Measurements from ENCODE around the gene PTGR3.

The PTGR3 gene

DNA sequence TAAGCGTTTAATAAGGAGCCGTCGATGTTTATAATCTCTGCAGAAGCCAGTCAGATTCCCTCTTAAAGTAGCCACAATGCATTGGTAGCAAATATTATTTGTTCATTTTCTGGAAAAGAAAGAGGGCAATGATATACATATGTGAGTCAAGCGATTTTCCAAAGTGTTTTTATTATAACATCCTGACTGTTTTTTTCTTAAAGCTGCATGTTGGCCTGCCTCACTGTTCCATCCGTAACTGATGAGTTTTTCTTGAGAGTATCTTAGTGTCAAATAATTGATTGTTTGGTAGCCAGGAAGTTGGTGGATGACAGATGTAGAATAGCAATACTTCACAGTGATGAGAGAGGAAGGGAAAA, 5.4 kb upstream of the PTGR3 start:
- no peak for DNase-seq

GRCh38 chr18:75213611-75214331, 4.8 kb upstream of the PTGR3 start:
- DNase-seq, result no peak

DNA sequence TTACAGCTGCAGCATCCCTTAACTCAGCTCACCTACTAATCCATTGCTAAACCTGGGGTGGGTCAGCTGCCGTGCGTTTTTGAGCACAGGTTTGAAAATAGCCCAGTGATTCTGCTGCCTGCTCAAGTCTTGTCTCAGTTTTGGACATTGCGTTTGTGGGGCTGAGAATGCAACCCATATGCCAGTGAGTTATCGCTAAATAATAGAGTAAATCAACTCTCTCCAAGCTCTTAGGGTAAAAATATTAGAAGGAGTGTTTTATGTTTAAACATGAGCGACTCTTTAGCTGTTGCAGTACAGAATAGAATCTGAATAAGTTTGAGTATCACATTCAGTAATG, 3.8 kb upstream of the PTGR3 start:
- no peak for DNase-seq

- no peak for DNase-seq
Observed at GRCh38 chr18:75211953-75212750, 3.2 kb upstream of the PTGR3 start.

DNA sequence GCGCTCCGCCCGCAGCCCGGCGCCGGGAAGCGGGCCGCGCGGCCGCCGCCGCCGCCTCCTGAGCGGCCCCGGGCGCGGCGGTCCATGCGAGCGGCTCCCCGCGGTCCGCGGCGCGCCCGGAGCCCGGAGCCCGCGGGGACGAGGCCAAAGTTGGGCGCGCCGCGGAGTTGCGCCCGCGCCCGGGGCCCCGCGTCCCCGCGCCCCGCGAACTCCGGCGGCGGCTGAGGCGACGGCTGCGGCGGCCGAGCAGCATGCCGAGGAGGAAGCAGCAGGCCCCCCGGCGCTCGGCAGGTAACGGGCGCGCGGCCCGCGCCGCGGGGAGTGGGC, 2.6 kb upstream of the PTGR3 start:
- DNase-seq, result no peak

DNA sequence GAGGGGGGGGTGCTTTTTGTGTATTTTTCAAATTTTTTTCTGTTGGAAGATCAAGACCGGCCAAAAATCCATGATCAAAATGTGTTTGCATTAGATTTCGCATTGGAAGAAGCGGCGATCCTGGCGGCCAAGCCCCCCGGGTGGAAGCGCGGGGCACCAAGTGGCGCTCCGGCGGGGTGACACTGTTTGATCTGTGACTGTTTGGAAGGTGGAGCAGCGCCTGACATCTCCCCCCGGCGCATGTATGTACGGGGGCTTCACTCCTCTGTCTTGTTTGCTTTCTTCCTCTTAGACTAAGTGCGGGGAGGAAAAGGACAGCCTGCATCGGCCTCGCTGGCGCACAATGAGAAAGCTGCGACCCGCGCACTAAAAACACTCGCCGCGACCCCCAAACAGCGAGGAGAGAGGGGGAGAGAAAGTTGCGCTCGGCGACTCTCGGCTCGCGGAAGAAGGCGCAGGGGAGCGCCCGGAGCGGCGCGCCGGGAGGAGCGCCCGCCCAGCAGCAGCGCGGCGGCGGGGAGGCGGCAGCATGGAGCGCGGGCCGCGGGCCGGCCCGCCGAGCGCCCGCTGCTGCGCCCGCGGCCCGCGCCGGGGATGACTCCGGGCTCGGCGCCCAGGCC, 2.2 kb upstream of the PTGR3 start:
- no peak for DNase-seq

DNA sequence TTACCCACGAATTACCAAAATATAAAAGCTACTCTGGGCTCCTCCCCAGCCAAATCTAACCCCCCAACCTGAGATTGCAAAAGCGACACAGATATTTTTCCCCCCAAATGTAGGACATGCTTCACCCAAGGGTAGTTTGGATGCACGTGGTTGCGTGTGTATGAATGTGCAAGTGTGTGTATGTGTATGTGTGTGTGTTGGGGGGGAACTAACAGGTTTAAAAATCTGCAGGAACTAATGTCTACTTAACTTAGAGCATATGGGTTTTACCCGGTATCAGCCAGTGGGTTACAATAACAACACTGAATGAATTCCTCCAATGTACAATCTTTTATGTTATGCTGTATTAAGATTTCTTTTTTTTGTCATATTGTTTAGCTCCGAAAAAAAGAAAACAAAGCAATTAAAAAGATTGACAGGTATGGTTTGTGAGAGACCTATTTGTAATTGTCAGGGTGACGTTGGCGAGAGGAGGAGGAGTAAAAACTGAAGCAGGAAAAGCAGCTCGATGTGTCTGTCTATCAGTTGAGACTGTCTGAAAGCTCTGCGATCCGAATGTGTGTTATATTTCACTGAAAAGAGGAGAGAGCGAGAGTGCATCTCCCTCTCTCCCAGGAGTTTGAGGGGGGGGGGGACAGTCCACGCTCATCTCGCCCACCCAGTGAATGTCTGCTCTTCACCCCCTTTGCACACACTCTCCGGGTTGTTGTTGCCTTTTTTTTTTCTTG, 1.5 kb upstream of the PTGR3 start, which contains the start of gene TSHZ1:
Gene TSHZ1, plus strand, starts transcription at position 524 of the 728 bp plus-strand sequence. CDS start 1,080 bp downstream, outside the sequence.
- peak; percentile 83 for DNase-seq

- DNase-seq, result no peak
Observed at GRCh38 chr18:75209951-75210258, 966 bp upstream of the PTGR3 start.

- no peak for DNase-seq
Observed at GRCh38 chr18:75208836-75209128, 157 bp downstream of the PTGR3 start.

DNA sequence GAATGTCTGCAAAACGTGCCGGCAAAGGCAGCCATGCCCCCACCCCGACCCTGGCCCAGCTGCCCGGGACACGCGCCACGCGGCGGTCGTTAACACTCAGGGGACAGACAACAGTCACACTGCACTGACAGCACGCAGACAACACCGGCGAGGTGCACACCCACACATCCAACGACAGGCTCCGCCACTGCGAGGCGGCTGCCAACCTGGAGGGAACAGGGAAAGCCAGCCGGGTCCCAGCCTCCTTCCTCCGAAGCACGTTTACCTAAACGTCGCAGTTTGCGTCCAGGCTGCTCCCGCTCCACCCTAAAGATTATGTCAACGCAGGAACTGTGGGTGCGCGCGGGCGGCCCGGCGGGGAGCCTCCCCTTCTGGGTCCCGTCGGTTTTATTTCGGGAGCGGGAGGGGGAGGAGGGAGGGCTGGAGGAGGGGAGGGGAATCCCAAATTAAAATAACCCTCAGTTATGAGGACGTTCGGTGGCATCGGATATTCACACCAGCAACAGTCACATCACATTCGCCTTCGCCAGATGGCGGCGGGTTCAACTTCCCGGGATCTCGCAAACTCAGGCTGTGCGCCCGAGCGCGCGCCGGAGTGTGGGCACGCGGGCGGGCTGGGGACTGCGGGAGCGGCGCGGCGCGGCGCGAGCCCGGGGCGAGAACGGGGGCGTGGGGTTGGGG, 644 bp downstream of the PTGR3 start:
- peak; percentile 51 for DNase-seq

DNA sequence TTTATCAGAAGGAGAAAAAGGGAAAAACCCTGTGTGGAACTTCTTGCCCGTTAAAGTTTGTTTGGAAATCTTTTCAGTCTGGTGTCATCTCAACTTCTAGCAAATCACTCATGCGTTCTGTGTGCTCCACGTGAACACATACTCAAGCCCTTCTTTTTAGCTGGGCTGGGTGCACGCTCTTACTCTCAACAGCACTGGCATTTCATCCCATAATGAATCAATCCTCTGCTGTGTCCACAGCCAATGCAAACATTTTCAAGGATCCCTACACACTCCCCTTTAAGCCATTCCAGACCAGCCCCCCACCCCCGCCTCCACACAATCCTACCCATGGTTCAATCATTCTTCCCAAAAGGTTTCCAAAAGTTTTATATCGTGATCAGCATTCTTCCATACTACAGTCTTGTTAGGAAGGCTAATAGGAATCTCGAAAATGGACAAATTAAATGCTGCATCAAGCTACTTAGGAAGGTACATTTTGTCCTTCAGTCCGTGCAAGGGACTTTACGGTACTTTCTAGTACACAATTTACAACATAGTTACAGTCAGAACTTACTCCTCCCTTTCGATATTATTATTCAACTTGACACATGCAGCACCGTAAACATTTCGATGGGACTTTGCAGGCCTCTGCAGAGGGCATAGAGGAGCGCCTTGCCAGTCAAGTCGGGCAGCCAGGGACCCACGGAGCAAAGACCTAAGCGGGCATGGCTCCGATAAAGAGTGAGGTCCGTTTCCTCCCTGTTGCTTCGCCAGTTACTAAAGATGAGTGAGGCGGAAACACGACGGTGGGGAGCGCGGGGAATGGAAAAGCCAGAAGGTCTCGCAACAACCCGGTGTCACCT, 1.4 kb downstream of the PTGR3 start:
- no peak for DNase-seq

GRCh38 chr18:75206452-75207309, 2.3 kb downstream of the PTGR3 start:
- no peak for DNase-seq

GRCh38 chr18:75205514-75206132, 3.3 kb downstream of the PTGR3 start:
- no peak for DNase-seq

GRCh38 chr18:75204732-75205513, 4.0 kb downstream of the PTGR3 start:
- no peak for DNase-seq

GRCh38 chr18:75204269-75204731, 4.6 kb downstream of the PTGR3 start:
- DNase-seq, result no peak

GRCh38 chr18:75203416-75204268, 5.3 kb downstream of the PTGR3 start:
- peak; percentile 59 for DNase-seq

DNA sequence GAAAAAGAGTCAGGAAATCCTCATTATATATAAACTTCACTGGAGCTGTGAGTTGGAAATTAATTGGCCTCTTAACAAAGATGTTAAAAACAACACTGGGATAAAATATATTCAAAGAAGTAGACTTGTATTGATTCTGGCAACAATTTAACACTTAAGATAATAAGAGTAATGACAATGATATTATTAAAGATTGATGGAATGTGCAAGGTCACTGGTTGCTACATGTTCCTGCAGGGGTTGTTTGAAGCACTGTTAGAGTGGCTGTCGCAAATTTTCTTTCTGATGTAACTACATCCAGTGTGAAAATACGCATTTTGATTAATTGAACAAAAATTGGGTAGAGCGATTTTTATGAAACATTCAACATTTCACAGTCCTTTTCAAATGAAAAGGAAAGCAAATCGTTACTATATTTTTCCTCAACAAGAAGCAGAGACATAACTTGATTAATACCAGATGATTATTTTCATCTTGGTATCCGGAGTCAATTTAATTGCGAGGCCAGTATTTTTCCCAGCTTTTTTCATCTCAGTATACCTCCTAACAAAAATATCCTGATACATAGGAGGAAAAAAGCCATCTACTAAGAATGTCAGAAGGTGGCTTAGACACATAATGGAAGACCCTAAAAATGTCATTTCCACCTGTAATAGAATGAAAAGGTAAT, 6.1 kb downstream of the PTGR3 start:
- no peak for DNase-seq
